ENCODE results near the gene FCHSD2. TPM values are rescaled to one million over a fixed set of nuclear protein-coding genes. Genes with fewer than 3 reads are reported as not detected.
"Not testable (repeated sequence)": the region's sequence is repeated elsewhere in the genome, so short reads cannot be mapped to it uniquely, and the experiment has no call there.

FCHSD2 gene
- total RNA-seq, 1 donor from 2014 or later: 20.4 TPM

DNA sequence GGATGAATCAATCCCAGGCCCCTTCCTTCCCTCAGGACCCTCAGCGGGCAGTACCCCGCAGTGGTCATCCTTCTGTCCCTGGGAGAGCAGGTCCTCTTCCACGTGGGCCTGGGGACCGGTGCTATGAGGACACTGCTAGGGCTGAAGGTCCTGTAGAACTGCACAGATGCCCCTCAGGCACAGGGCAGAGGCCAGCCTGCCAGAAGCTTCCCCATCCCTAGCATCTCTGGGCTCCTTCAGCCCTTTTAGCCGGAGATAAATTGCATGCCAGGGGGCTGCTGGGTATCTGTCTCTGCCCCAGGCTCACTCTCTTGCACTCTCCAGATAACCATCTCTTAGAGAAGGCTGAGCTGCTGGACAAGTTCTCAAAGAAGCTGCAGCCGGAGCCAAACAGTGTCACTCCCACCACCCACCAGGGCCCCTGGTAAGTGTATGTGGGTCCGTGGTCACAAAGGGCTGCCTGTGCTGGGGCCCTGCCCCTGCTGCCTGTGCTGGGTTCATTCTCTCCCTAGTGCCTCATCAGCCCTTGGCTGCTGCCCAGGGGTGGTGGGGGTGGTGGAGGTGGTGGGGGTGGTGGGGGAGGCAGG lies 325.6 kb downstream of the FCHSD2 start:
- Mint-ChIP-seq H3K36me3 (ENCODE audit: low read depth) (peaks cover 49% of the 10 kb centered on the region), H3K4me1 (peaks cover 39% of the 10 kb centered on the region), H3K27ac (peak overlapping the region; percentile 98), H3K27me3 (no peaks in the 10 kb centered on the region), H3K4me3 (peak overlapping the region; percentile 92), H3K9me3 (no peaks in the 10 kb centered on the region)
- DNase-seq: no peak
- intact Hi-C loops (cut with micrococcal nuclease): no loop called here

GRCh38 chr11:72815110-72815618 lies 327.0 kb downstream of the FCHSD2 start:
- Mint-ChIP-seq H3K27ac (peak overlapping the region; percentile 98), H3K4me3 (peak overlapping the region; percentile 92), H3K4me1 (peaks cover 44% of the 10 kb centered on the region), H3K36me3 (ENCODE audit: low read depth) (peaks cover 47% of the 10 kb centered on the region), H3K27me3 (no peaks in the 10 kb centered on the region), H3K9me3 (no peaks in the 10 kb centered on the region)
- DNase-seq: no peak
- intact Hi-C loops (cut with micrococcal nuclease): loop anchor here (1.0 kb wide), 1 partner anchor 63 kb away; the partner anchor contains the start of gene ARAP1

GRCh38 chr11:72814286-72815109 lies 327.6 kb downstream of the FCHSD2 start, which contains the start of gene ATG16L2:
Gene ATG16L2, plus strand, starts transcription at chr11:72814411. Its CDS starts 35 bp downstream, at chr11:72814446.
- Mint-ChIP-seq H3K27me3 (no peaks in the 10 kb centered on the region), H3K36me3 (ENCODE audit: low read depth) (peaks cover 48% of the 10 kb centered on the region), H3K27ac (peak within 1 kb of the TSS; percentile 100), H3K4me1 (peaks cover 44% of the 10 kb centered on the region), H3K4me3 (peak within 1 kb of the TSS; percentile 92), H3K9me3 (no peaks in the 10 kb centered on the region)
- peak; percentile 98 for DNase-seq
- intact Hi-C loops (cut with micrococcal nuclease): loop anchor here (1.0 kb wide), 3 partner anchors 62 to 328 kb away; partner anchors contain the start of genes ARAP1 and FCHSD2

- Mint-ChIP-seq H3K9me3 (no peaks in the 10 kb centered on the region), H3K27me3 (no peaks in the 10 kb centered on the region), H3K4me1 (peaks cover 38% of the 10 kb centered on the region), H3K4me3 (peak overlapping the region; percentile 92), H3K27ac (peak overlapping the region; percentile 100), H3K36me3 (ENCODE audit: low read depth) (peaks cover 48% of the 10 kb centered on the region)
- intact Hi-C loops (cut with micrococcal nuclease): loop anchor here (1.0 kb wide), 5 partner anchors 21 to 328 kb away; partner anchors contain the start of gene FCHSD2
- DNase-seq: no peak
Observed at GRCh38 chr11:72813740-72814285, 328.3 kb downstream of the FCHSD2 start.

DNA sequence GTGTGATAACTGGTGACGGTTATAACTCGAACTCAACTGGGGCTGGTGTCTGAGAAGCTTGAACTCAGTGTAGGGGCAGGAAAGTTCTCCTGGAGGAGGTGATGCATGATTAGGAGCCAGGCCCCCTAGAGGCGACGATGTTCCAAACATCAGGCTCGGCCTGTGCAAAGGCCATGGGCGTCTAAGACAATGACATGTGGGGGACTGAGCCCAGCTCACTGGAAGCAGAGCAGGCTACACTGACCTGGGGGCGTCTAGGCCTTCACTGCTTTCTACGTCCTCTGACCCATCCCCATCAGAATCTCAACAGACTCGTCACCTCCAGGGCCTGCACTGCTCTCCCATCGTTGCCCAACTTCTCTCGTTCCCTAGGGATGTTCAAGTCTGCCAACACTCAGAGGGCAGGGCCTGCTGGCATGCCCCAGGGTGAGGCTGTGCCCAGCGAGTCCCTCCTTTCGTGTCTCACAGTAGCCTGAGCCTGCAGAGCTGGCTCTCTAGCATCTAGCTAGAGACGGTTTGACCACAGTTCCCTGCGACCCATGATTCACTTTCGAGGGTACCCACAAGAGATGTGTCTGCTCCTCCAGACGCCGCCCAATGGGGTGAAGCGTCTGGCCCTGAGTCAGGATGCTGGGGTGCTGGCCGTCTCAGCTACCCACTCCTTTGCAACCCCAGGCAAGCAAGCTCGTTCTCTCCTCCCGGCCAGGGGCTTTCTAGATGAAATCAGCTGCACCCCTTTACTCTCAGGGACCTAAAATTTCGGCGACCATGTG lies 329.0 kb downstream of the FCHSD2 start:
- DNase-seq: peak; percentile 91
- H3K27me3 Mint-ChIP-seq: no peaks in the 10 kb centered on the region
- peak overlapping the region; percentile 100 for H3K27ac Mint-ChIP-seq
- H3K4me1 Mint-ChIP-seq: peaks cover 38% of the 10 kb centered on the region
- intact Hi-C loops (cut with micrococcal nuclease): loop anchor here (1.0 kb wide), 3 partner anchors 20 to 88 kb away; no protein-coding TSS in a partner anchor
- H3K4me3 Mint-ChIP-seq: peak overlapping the region; percentile 92
- H3K9me3 Mint-ChIP-seq: no peaks in the 10 kb centered on the region
- H3K36me3 Mint-ChIP-seq (ENCODE audit: low read depth): peaks cover 47% of the 10 kb centered on the region

DNA sequence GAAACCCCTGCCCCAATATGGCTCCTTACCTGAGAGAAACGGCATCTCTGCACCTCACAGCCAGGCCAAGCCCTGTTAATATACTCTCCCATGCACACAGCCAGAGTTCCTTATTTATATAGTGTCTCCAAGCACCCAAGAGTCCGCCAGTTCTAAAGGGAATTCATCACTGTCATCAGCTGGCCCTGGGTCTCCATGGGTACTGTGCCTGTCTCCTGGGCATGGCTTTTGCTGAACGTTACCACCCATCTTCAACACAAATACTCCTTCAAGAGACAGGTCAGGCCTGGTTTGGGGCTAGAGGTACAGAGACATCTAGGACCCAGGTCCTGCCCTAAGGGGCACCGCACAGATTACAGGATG lies 329.5 kb downstream of the FCHSD2 start:
- Mint-ChIP-seq H3K27me3 (no peaks in the 10 kb centered on the region), H3K4me1 (peaks cover 34% of the 10 kb centered on the region), H3K9me3 (no peaks in the 10 kb centered on the region), H3K36me3 (ENCODE audit: low read depth) (peaks cover 43% of the 10 kb centered on the region), H3K4me3 (peak overlapping the region; percentile 92), H3K27ac (peak overlapping the region; percentile 100)
- DNase-seq: no peak
- intact Hi-C loops (cut with micrococcal nuclease): no loop called here

DNA sequence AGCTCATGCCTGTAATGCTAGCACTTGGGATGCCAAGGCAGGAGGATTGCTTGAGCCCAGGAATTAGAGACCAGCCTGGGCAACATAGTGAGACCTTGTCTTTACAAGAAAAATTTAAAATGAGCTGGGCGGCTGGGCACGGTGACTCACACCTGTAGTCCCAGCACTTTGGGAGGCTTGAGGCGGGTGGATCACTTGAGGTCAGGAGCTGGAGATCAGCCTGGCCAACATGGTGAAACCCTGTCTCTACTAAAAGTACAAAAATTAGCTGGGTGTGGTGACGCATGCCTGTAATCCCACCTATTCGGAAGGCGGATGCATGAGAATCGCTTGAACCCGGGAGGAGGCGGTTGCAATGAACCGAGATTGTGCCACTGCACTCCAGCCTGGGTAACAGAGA lies 330.4 kb downstream of the FCHSD2 start:
- Mint-ChIP-seq H3K4me3 (peak overlapping the region; percentile 79), H3K4me1 (peaks cover 30% of the 10 kb centered on the region), H3K36me3 (ENCODE audit: low read depth) (peaks cover 38% of the 10 kb centered on the region), H3K27ac (peak overlapping the region; percentile 67)
- DNase-seq; intact Hi-C loops (cut with micrococcal nuclease); H3K27me3 Mint-ChIP-seq; H3K9me3 Mint-ChIP-seq: not testable (repeated sequence)

DNA sequence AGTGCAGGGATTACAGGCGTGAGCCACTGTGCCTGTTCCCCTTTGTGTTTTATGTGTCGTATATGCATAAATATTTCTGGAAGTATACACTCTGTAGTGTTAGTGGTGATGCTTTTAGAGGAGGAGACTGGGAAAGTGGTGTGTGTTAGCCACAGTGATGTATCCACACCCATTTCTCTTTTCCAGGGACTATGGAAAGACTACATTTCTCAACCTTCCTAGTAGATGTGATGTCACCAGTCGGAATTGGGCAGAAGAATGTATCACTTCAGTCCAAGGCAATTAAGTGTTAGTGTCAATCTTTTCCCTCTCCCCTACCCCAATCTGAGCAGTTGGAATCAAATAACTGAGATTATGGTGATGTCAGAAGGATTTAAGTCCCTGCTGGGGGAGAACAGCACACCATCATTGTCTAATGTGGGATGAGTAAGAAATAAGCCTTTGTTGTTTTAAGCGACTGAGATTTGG lies 333.8 kb downstream of the FCHSD2 start:
- Mint-ChIP-seq H3K9me3 (no peaks in the 10 kb centered on the region), H3K4me1 (peaks cover 23% of the 10 kb centered on the region), H3K36me3 (ENCODE audit: low read depth) (peaks cover 40% of the 10 kb centered on the region), H3K27me3 (no peaks in the 10 kb centered on the region), H3K27ac (no peak overlapping the region), H3K4me3 (no peak overlapping the region)
- intact Hi-C loops (cut with micrococcal nuclease): no loop called here
- no peak for DNase-seq

- H3K27me3 Mint-ChIP-seq: no peaks in the 10 kb centered on the region
- H3K4me3 Mint-ChIP-seq: no peak overlapping the region
- peaks cover 21% of the 10 kb centered on the region for H3K4me1 Mint-ChIP-seq
- no peak overlapping the region for H3K27ac Mint-ChIP-seq
- H3K36me3 Mint-ChIP-seq (ENCODE audit: low read depth): peaks cover 35% of the 10 kb centered on the region
- no peaks in the 10 kb centered on the region for H3K9me3 Mint-ChIP-seq
- intact Hi-C loops (cut with micrococcal nuclease): no loop called here
- DNase-seq: no peak
Observed at GRCh38 chr11:72807792-72808191, 334.3 kb downstream of the FCHSD2 start.

DNA sequence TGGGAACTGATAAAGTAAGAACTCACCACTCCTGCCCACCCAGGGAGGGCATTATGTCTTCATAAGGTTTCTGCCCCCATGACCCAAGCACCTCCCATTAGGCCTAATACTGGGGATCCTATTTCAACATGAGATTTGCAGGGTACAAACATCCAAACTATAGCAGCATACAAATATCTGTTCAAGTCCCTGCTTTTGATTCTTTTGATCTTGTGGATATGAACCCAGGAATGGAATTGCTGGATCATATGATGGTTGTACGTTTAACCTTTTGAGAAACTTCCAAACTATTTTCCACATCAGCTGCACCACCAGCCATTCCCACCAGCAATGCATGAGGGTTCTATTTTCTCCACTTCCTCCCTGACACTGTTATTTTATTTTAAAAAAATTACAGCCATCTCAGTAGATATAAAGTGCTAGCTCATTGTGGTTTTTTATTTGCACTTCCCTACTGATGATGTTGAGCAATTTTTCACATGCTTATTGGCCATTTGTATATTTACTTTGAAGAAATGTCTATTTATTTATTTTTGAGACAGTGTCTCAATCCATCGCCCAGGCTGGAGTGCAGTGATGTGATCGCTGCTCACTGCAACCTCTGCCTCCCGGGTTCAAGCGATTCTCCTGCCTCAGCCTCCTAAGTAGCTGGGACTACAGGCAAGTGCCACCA lies 335.0 kb downstream of the FCHSD2 start:
- intact Hi-C loops (cut with micrococcal nuclease): no loop called here
- DNase-seq: no peak
- no peaks in the 10 kb centered on the region for H3K9me3 Mint-ChIP-seq
- no peak overlapping the region for H3K4me3 Mint-ChIP-seq
- peaks cover 17% of the 10 kb centered on the region for H3K4me1 Mint-ChIP-seq
- peaks cover 35% of the 10 kb centered on the region for H3K36me3 Mint-ChIP-seq (ENCODE audit: low read depth)
- H3K27ac Mint-ChIP-seq: no peak overlapping the region
- no peaks in the 10 kb centered on the region for H3K27me3 Mint-ChIP-seq

- Mint-ChIP-seq H3K4me1 (peaks cover 12% of the 10 kb centered on the region), H3K36me3 (ENCODE audit: low read depth) (peaks cover 29% of the 10 kb centered on the region)
- H3K27me3 Mint-ChIP-seq; H3K27ac Mint-ChIP-seq; intact Hi-C loops (cut with micrococcal nuclease); DNase-seq; H3K9me3 Mint-ChIP-seq; H3K4me3 Mint-ChIP-seq: not testable (repeated sequence)
Observed at GRCh38 chr11:72806378-72806777, 335.7 kb downstream of the FCHSD2 start.

- Mint-ChIP-seq H3K9me3 (no peaks in the 10 kb centered on the region), H3K27ac (no peak overlapping the region), H3K4me1 (peaks cover 7% of the 10 kb centered on the region), H3K4me3 (no peak overlapping the region), H3K27me3 (no peaks in the 10 kb centered on the region), H3K36me3 (ENCODE audit: low read depth) (peaks cover 23% of the 10 kb centered on the region)
- no peak for DNase-seq
- intact Hi-C loops (cut with micrococcal nuclease): no loop called here
Observed at GRCh38 chr11:72805216-72805615, 336.9 kb downstream of the FCHSD2 start.

- peaks cover 5% of the 10 kb centered on the region for H3K4me1 Mint-ChIP-seq
- DNase-seq: no peak
- no peak overlapping the region for H3K27ac Mint-ChIP-seq
- H3K36me3 Mint-ChIP-seq (ENCODE audit: low read depth): peaks cover 9% of the 10 kb centered on the region
- H3K27me3 Mint-ChIP-seq: no peaks in the 10 kb centered on the region
- no peaks in the 10 kb centered on the region for H3K9me3 Mint-ChIP-seq
- intact Hi-C loops (cut with micrococcal nuclease): no loop called here
- no peak overlapping the region for H3K4me3 Mint-ChIP-seq
Observed at GRCh38 chr11:72802822-72803221, 339.3 kb downstream of the FCHSD2 start.

Data from activated CD4-positive, alpha-beta T cell treated with anti-CD3 and anti-CD28 coated beads, Interleukin-2, amount 10 ng/mL, durations not matched to agents 24 days and 14 days (primary cell).